ENCODE measurements around the gene JMJD8. TPM values are rescaled to one million over a fixed set of nuclear protein-coding genes. Genes with fewer than 3 reads are reported as not detected.

Gene JMJD8
- total and polyA plus RNA-seq, 8 donors: 41.7 to 72.6 (median 45.5) TPM

DNA sequence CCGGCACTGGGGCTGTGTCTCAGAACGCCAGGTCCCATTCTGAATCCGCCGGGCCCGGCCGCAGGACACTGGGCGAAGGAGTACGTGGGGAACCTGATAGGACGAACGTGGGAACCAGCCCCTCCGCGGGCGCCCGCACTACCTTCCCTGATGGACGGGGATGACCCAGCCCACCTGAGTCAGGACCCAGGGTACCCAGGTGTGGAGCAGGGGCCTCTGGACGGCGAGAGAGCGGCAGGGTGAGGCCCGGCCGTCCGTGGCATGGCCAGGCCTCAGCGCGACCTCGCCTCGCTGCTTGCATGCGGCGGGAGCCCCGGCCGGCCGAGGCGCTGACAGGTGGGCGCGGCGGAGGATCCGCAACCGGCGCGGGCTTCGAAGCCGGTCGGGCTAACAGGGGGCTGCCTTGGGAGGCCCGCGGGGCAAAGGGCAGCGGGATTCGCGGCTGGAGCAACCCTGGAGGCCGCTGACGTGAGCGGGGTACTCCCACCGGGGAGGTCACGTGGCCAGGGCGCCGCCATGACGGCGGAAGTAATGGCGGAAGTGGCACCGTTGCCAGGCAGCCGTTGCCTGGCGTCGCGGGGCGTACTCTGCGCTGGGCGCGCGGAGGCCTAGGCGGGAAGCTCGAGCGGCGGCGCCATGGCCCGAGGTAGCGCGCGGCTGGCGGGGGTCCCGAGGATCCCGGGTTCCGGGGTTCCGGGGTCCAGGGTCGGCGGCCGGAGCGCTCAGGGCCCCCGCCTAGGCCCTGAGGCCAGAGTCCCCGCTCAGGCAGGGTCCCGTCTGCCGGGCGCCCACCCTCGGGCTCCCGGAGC, 35.1 kb downstream of the JMJD8 start, which contains the start of gene WDR90:
TSS of gene WDR90 (plus strand) at position 585 of the 809 bp plus-strand sequence. CDS start at position 637, 52 bp downstream.
- no peaks in the 10 kb centered on the region for H3K9me3 ChIP-seq
- peak within 1 kb of the TSS; percentile 79 to 90 for H3K4me3 ChIP-seq
- H3K27me3 ChIP-seq: no peaks in the 10 kb centered on the region
- intact Hi-C loops (cut with DNase I): no loop called here
- peaks cover 19 to 54% of the 10 kb centered on the region in 2 donors for H3K4me1 ChIP-seq
- peaks cover 0 to 35% of the 10 kb centered on the region in 2 donors for H3K36me3 ChIP-seq
- TF ChIP-seq, protein P1, sequence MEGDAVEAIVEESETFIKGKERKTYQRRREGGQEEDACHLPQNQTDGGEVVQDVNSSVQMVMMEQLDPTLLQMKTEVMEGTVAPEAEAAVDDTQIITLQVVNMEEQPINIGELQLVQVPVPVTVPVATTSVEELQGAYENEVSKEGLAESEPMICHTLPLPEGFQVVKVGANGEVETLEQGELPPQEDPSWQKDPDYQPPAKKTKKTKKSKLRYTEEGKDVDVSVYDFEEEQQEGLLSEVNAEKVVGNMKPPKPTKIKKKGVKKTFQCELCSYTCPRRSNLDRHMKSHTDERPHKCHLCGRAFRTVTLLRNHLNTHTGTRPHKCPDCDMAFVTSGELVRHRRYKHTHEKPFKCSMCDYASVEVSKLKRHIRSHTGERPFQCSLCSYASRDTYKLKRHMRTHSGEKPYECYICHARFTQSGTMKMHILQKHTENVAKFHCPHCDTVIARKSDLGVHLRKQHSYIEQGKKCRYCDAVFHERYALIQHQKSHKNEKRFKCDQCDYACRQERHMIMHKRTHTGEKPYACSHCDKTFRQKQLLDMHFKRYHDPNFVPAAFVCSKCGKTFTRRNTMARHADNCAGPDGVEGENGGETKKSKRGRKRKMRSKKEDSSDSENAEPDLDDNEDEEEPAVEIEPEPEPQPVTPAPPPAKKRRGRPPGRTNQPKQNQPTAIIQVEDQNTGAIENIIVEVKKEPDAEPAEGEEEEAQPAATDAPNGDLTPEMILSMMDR (IDR thresholded peaks at IDR 0.05): no peak
- ATAC-seq (peak; percentile 92), DNase-seq (peak; percentile 86 to 98 (median 95))
- H3K27ac ChIP-seq: peak within 1 kb of the TSS; percentile 83 to 88

- Histone ChIP-seq H3K9me3 (no peaks in the 10 kb centered on the region), H3K4me1 (peaks cover 22 to 62% of the 10 kb centered on the region in 2 donors), H3K27ac (peak overlapping the region; percentile 83 to 88), H3K4me3 (peak overlapping the region; percentile 79 to 90), H3K27me3 (no peaks in the 10 kb centered on the region), H3K36me3 (peaks cover 0 to 30% of the 10 kb centered on the region in 2 donors)
- ATAC-seq: peak; percentile 44
- TF ChIP-seq, protein P1 (IDR thresholded peaks at IDR 0.05): peak; percentile 13 to 40
- intact Hi-C loops (cut with DNase I): no loop called here
- no peak for DNase-seq
These were observed 35.9 kb downstream of the JMJD8 start for GRCh38 chr16:648071-648780.

DNA sequence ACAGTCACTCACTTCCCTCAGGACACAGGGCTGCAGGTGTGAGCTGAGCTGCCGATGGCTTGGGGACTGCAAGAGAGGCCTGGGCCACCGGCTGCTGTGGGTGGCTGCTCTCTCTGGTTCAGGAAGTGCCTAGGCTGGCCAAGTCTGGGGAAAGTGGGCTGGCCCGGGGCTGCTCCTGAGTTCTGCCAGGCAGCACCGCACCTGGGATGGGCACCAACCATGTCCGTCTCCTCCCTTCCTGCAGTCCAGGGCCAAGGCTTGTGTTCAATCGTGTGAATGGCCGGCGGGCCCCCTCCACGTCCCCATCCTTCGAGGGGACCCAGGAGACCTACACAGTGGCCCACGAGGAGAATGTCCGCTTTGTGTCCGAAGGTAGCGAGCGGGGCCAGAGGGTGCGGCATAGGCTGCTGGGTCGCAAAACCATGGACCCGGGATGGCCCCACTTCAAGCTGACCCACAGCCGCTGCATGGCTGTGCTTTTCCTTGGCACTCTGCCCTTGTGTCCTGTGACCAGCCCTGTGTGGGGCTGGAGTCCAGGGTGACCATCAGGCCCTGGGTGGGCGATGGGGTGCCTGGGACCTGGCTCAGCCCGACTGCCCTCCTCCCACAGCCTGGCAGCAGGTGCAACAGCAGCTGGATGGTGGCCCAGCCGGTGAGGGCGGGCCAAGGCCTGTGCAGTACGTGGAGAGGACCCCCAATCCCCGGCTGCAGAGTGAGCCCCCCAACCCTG, 36.8 kb downstream of the JMJD8 start:
- DNase-seq (no peak), ATAC-seq (no peak)
- intact Hi-C loops (cut with DNase I): no loop called here
- TF ChIP-seq, protein P1 (IDR thresholded peaks at IDR 0.05): no peak
- Histone ChIP-seq H3K27me3 (no peaks in the 10 kb centered on the region), H3K9me3 (no peaks in the 10 kb centered on the region), H3K4me3 (peak overlapping the region in 1 of 2 donors; percentile 90), H3K27ac (no peak overlapping the region), H3K36me3 (peaks cover 0 to 23% of the 10 kb centered on the region in 2 donors), H3K4me1 (peaks cover 31 to 71% of the 10 kb centered on the region in 2 donors)

- intact Hi-C loops (cut with DNase I): no loop called here
- H3K4me1 ChIP-seq: peaks cover 31 to 72% of the 10 kb centered on the region in 2 donors
These were observed 37.4 kb downstream of the JMJD8 start for GRCh38 chr16:646679-647172.

More at GRCh38 chr16:646679-647172, 37.4 kb downstream of the JMJD8 start:
- TF ChIP-seq, protein P1 (IDR thresholded peaks at IDR 0.05): no peak
- no peak for ATAC-seq
- no peak for DNase-seq
- Histone ChIP-seq H3K27me3 (no peaks in the 10 kb centered on the region), H3K9me3 (no peaks in the 10 kb centered on the region), H3K27ac (no peak overlapping the region), H3K36me3 (peaks cover 0 to 17% of the 10 kb centered on the region in 2 donors), H3K4me3 (no peak overlapping the region)

Data from left lung (tissue), 10 donors.